SK-N-SH treated with all-trans-retinoic acid at 6 μM for 48 hours (cell line): ENCODE measurements around the gene PRPF40B.

Experiments
- ISL1 ChIP-seq: fragments of 250-450 bp; sonication (Bioruptor Pico); IDR thresholded peaks from 2 replicates; pipeline ENCODE4 v2.1.2; 2022; ENCODE audit warnings: mild to moderate bottlenecking, moderate library complexity
- SNAI2 ChIP-seq: fragments of 250-450 bp; sonication (Bioruptor Pico); IDR thresholded peaks from 2 replicates; pipeline ENCODE4 v1.5.0; 2020; ENCODE audit warnings: mild to moderate bottlenecking, moderate library complexity
- TF ChIP-seq, protein P1 (sequence below): fragments of 250-450 bp; sonication (Bioruptor Pico); IDR thresholded peaks from 2 replicates; pipeline ENCODE4 v1.5.1; 2020; ENCODE audit warnings: low read depth, mild to moderate bottlenecking, moderate library complexity
- TF ChIP-seq, protein P2 (sequence below): fragments of 250-450 bp; sonication (Bioruptor Pico); IDR thresholded peaks from 2 replicates; pipeline ENCODE4 v1.8.0; 2020; ENCODE audit warnings: mild to moderate bottlenecking, moderate library complexity, borderline replicate concordance

DNA sequence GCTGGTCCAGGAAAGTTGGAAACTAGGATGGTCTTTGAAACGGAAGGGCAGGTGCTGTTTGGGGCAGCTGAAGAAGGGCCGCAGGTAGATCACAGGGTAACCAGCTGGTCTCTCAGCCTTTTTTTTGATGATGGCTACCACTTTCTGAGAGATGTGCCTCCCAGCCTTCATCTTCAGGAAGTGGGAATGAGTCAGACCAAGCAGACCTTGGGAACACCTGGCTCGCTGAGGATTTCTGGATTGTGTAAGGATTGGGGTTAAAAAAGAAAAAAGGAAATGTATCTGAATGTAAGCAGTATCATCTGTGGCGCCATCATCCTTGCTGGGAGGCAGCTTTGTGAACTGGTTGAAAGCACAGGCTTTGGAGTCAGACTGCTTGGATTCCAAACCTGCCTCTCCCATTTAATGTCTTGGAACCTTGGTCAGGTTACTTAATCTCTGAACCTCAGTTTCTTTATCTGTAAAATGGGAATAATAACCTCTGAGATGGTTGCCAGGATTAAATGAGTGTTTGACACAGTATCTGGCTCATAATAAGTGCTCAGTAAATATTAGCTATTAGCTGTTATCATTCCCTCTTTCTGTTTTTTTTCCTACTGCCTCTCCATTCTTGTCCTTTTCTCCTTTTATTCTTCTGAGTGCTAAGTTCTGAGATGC is 1.7 kb downstream of the PRPF40B start:
- no peak for TF ChIP-seq ISL1 (CRISPR knock-in tag)
- TF ChIP-seq, protein P1, sequence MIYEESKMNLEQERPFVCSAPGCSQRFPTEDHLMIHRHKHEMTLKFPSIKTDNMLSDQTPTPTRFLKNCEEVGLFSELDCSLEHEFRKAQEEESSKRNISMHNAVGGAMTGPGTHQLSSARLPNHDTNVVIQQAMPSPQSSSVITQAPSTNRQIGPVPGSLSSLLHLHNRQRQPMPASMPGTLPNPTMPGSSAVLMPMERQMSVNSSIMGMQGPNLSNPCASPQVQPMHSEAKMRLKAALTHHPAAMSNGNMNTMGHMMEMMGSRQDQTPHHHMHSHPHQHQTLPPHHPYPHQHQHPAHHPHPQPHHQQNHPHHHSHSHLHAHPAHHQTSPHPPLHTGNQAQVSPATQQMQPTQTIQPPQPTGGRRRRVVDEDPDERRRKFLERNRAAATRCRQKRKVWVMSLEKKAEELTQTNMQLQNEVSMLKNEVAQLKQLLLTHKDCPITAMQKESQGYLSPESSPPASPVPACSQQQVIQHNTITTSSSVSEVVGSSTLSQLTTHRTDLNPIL (CRISPR knock-in tag): no peak
- TF ChIP-seq, protein P2, sequence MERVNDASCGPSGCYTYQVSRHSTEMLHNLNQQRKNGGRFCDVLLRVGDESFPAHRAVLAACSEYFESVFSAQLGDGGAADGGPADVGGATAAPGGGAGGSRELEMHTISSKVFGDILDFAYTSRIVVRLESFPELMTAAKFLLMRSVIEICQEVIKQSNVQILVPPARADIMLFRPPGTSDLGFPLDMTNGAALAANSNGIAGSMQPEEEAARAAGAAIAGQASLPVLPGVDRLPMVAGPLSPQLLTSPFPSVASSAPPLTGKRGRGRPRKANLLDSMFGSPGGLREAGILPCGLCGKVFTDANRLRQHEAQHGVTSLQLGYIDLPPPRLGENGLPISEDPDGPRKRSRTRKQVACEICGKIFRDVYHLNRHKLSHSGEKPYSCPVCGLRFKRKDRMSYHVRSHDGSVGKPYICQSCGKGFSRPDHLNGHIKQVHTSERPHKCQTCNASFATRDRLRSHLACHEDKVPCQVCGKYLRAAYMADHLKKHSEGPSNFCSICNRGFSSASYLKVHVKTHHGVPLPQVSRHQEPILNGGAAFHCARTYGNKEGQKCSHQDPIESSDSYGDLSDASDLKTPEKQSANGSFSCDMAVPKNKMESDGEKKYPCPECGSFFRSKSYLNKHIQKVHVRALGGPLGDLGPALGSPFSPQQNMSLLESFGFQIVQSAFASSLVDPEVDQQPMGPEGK (CRISPR knock-in tag): no peak
- no peak for TF ChIP-seq SNAI2
